Fibroblast of lung (primary cell): Measurements from ENCODE around the gene RMRP. TPM values are rescaled to one million over a fixed set of nuclear protein-coding genes. Genes with fewer than 3 reads are reported as not detected.

Experiments
- DNase-seq, 2 donors: peaks; one replicate each; pipeline versions ENCODE4 v3.0.0 to v3.0.0-alpha.2; 2010; ENCODE audit warnings: low read depth in 2 of 2
- H2AFZ ChIP-seq: 2 replicates; pipeline ENCODE4 v1.5.1; 2012; ENCODE audit warnings: low read length, control low read depth, inconsistent platforms
- H3K27ac ChIP-seq: 2 replicates; pipeline ENCODE4 v1.5.1; 2011; ENCODE audit warnings: low read length, control low read depth; ENCODE audit not compliant: insufficient read depth
- H3K27me3 ChIP-seq: 2 replicates; pipeline ENCODE4 v1.5.1; 2011; ENCODE audit warnings: mild to moderate bottlenecking, low read length; ENCODE audit not compliant: control insufficient read depth, insufficient read depth
- H3K36me3 ChIP-seq: 2 replicates; pipeline ENCODE4 v1.5.1; 2011; ENCODE audit warnings: low read length; ENCODE audit not compliant: control insufficient read depth, insufficient read depth
- H3K4me1 ChIP-seq: 2 replicates; pipeline ENCODE4 v1.5.1; 2011; ENCODE audit warnings: low read length; ENCODE audit not compliant: control insufficient read depth, insufficient read depth; ENCODE audit errors: extremely low read depth
- H3K4me2 ChIP-seq: 2 replicates; pipeline ENCODE4 v1.5.1; 2011; ENCODE audit warnings: low read length, control low read depth; ENCODE audit not compliant: insufficient read depth; ENCODE audit errors: extremely low read depth
- H3K4me3 ChIP-seq, 4 experiments: fragments of 200-600 bp in 1 of 4; sonication (generic) in 1 of 4; replicated peaks in 1 of 4; 2 replicates each; pipeline ENCODE4 v1.5.1; 2011 to 2016; ENCODE audit warnings: low read length in 4 of 4, low read depth in 3 of 4, mild to moderate bottlenecking in 3 of 4, control low read depth in 2 of 4, inconsistent platforms in 1 of 4, mixed read lengths in 1 of 4; ENCODE audit not compliant: insufficient read depth in 1 of 4; ENCODE audit errors: control extremely low read depth in 1 of 4
- H3K79me2 ChIP-seq: 2 replicates; pipeline ENCODE4 v1.5.1; 2012; ENCODE audit warnings: mild to moderate bottlenecking, low read length, inconsistent platforms; ENCODE audit not compliant: control insufficient read depth, insufficient read depth
- H3K9ac ChIP-seq: 2 replicates; pipeline ENCODE4 v1.5.1; 2011; ENCODE audit warnings: mild to moderate bottlenecking, low read length, control low read depth; ENCODE audit not compliant: insufficient read depth
- H3K9me3 ChIP-seq: 2 replicates; pipeline ENCODE4 v1.5.1; 2012; ENCODE audit warnings: low read depth, low read length; ENCODE audit not compliant: control insufficient read depth, insufficient read depth
- H4K20me1 ChIP-seq: 2 replicates; pipeline ENCODE4 v1.5.1; 2011; ENCODE audit warnings: low read length; ENCODE audit not compliant: control insufficient read depth, insufficient read depth; ENCODE audit errors: extremely low read depth
- EZH2 ChIP-seq: IDR thresholded peaks from 2 replicates; pipeline ENCODE4 v1.5.1; 2012; ENCODE audit warnings: low read length, control low read depth, mild to moderate bottlenecking; ENCODE audit errors: missing control alignments
- polyA plus RNA-seq, 2 donors: library from polyadenylated mRNA; depleted of rRNA in 1 of 2; stranded (reverse) in 1 of 2; unstranded in 1 of 2; fragments of >200 nt; gene quantifications; 2 replicates each; pipeline ENCODE4 v1.2.1, GENCODE V29; 2011 to 2012; ENCODE audit warnings: missing spikeins in 1 of 2
- total RNA-seq: library from RNA; depleted of rRNA; stranded (reverse); fragments of >200 nt; gene quantifications from 2 replicates; pipeline ENCODE4 v1.2.1, GENCODE V29; 2014
- TF ChIP-seq, protein P1 (sequence below), 2 donors: IDR thresholded peaks in 1 of 2; conservative IDR thresholded peaks in 1 of 2; 1 replicate in 1 of 2; 2 replicates in 1 of 2; pipeline ENCODE4 v1.5.1; 2011 to 2012; ENCODE audit warnings: low read length in 2 of 2, control low read depth in 1 of 2, inconsistent platforms in 1 of 2, low read depth in 1 of 2, mild to moderate bottlenecking in 1 of 2

Gene RMRP
- total and polyA plus RNA-seq, 2 donors (not counting 1 experiment from before 2014, with no cell fraction given): 110 to 67,954 TPM

GRCh38 chr9:35656348-35656747, 1.5 kb downstream of the RMRP start:
- Histone ChIP-seq H3K9me3 (no peaks in the 10 kb centered on the region), H3K4me3 (no peak overlapping the region), H3K79me2 (peaks cover 14% of the 10 kb centered on the region), H4K20me1 (no peaks in the 10 kb centered on the region), H3K27me3 (no peaks in the 10 kb centered on the region), H3K9ac (no peak overlapping the region), H3K27ac (no peak overlapping the region), H3K36me3 (peaks cover 2% of the 10 kb centered on the region), H3K4me1 (peaks cover 16% of the 10 kb centered on the region), H2AFZ (no peak overlapping the region), H3K4me2 (no peak overlapping the region)
- no peak for DNase-seq
- TF ChIP-seq, protein P1, sequence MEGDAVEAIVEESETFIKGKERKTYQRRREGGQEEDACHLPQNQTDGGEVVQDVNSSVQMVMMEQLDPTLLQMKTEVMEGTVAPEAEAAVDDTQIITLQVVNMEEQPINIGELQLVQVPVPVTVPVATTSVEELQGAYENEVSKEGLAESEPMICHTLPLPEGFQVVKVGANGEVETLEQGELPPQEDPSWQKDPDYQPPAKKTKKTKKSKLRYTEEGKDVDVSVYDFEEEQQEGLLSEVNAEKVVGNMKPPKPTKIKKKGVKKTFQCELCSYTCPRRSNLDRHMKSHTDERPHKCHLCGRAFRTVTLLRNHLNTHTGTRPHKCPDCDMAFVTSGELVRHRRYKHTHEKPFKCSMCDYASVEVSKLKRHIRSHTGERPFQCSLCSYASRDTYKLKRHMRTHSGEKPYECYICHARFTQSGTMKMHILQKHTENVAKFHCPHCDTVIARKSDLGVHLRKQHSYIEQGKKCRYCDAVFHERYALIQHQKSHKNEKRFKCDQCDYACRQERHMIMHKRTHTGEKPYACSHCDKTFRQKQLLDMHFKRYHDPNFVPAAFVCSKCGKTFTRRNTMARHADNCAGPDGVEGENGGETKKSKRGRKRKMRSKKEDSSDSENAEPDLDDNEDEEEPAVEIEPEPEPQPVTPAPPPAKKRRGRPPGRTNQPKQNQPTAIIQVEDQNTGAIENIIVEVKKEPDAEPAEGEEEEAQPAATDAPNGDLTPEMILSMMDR (conservative IDR thresholded peaks at IDR 0.05 in 1 of 2, IDR thresholded peaks at IDR 0.05 in 1 of 2; ENCODE audit: low read depth in 1 of 2, low read length in 2 of 2): no peak
- TF ChIP-seq EZH2: no peak

DNA sequence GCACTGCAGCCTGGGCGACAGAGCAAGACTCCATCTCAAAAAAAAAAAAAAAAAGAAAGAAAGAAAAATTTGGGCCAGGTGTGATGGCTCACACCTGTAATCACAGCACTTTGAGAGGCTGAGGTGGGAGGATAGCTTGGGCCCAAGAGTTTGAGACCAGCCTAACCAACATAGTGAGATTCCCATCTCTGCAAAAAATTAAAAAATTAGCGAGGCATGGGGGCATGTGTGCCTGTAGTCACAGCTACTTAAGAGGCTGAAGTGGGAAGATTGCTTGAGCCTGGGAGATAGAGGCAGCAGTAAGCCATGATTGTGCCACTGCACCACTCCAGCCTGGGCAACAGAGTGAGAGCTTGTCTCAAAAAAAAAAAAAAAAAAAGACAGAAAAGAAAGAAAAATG, 4.2 kb downstream of the RMRP start:
- Histone ChIP-seq H3K4me2 (no peak overlapping the region), H3K9me3 (no peaks in the 10 kb centered on the region), H3K27ac (no peak overlapping the region), H3K9ac (no peak overlapping the region), H3K4me3 (no peak overlapping the region), H3K79me2 (no peaks in the 10 kb centered on the region), H4K20me1 (no peaks in the 10 kb centered on the region), H3K36me3 (no peaks in the 10 kb centered on the region), H3K4me1 (peaks cover 4% of the 10 kb centered on the region), H2AFZ (no peak overlapping the region), H3K27me3 (no peaks in the 10 kb centered on the region)
- no peak for DNase-seq
- TF ChIP-seq EZH2: no peak

GRCh38 chr9:35652829-35653209, 5.0 kb downstream of the RMRP start:
- Histone ChIP-seq H3K27ac (no peak overlapping the region), H3K36me3 (no peaks in the 10 kb centered on the region), H3K4me1 (peaks cover 4% of the 10 kb centered on the region), H3K9me3 (no peaks in the 10 kb centered on the region), H4K20me1 (no peaks in the 10 kb centered on the region), H3K9ac (no peak overlapping the region), H2AFZ (no peak overlapping the region), H3K27me3 (no peaks in the 10 kb centered on the region), H3K4me3 (no peak overlapping the region), H3K79me2 (no peaks in the 10 kb centered on the region), H3K4me2 (no peak overlapping the region)
- no peak for TF ChIP-seq EZH2
- TF ChIP-seq, protein P1 (conservative IDR thresholded peaks at IDR 0.05 in 1 of 2, IDR thresholded peaks at IDR 0.05 in 1 of 2; ENCODE audit: low read depth in 1 of 2, low read length in 2 of 2): no peak
- no peak for DNase-seq
